Measurements from ENCODE around the gene ZBTB46.
"Not testable (repeated sequence)": the region's sequence is repeated elsewhere in the genome, so short reads cannot be mapped to it uniquely, and the experiment has no call there.

Gene ZBTB46

DNA sequence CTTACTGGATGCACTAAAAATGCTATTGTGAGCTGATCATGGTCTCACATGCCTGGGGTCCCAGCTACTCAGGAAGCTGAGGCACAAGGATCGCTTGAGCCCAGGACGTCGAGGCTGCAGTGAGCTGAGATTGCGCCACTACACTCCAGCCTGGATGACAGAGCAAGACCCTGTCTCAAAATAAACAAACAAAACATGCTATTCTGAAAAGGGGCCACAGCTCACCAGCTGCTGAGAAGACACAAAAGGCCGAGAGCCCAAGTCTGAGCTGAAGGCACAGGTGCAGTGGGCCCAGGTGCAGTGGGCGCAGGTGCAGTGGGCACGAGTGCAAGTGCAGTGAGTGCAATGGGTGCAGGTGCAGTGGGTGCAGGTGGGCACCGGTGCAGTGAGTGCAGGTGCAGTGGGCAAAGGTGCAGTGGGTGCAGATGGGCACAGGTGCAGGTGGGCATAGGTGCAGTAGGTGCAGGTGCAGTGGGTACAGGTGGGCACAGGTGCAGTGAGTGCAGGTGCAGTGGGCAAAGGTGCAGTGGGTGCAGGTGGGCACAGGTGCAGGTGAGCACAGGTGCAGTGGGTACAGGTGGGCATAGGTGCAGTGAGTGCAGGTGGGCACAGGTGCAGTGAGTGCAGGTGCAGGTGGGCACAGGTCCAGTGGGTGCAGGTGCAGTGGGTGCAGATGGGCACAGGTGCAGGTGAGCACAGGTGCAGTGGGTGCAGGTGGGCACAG is 16.0 kb downstream of the ZBTB46 start:
- DNase-seq = no peak

DNA sequence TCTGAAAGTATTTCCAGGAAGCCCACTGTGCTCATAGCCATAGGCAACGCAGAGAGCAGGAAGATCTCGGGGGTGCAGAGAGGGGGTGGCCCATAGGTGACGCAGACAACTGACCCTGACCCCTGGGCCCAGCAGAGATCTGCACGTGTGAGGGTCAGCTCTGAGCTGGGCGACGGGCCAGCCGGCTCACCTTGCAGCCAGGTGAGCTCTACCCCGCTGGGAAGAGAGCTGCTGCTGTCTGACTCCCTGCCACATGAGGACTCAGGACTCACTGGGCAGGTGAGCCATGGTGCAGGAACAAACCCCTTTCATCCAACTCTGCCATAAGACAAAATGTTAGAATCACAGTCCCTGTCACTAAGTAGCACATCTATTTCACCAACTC is 19.6 kb downstream of the ZBTB46 start:
- DNase-seq = no peak

DNA sequence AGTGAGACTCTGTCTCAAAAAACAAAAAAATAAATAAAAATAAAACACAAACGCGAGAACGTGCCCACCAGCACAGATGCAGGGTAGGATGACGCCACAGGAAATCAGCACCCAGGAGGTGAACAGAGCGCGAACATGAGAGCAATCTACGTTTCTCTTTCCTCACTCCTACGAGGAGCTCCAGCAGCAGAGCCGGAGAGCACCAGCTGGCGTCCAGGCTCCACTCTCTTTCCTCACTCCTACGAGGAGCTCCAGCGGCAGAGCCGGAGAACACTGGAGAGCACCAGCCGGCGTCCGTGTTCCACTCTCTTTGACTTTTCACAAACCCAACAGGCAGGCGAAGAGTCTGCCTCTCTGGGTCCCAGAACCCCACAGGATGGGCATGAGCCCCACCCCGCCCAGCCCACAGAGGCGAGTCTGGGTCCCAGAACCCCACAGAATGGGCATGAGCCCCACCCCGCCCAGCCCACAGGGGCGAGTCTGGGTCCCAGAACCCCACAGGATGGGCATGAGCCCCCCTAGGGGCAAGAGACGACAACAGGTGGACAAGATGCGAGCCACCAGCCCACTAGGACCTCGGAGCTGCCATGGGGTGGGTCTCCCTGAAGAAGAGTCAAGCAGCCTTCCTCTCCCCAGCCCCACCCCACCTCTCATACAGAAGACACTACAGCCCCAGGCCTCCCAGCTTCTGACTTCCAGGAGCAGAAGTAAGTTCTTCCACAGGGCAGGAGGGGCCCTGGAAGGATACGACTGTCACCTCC is 20.2 kb downstream of the ZBTB46 start:
- DNase-seq = no peak

DNA sequence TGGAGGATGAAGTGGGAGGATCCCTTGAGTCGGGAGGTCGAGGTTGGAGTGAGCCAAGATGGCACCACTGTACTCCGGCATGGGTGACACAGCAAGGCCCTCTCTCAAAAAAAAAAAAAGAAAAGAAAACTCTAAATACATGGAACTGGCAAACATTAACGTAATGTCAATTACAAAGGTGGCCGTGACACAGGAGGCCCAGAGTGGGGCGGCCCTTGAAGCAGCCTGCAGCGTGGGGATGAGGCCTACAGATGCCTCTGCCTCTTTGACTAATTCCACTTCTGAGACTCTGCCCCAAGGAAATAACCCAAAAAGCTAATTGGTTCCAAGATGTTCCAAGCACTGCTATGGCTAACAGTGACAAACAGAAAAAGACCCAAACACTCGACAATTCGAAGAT is 21.2 kb downstream of the ZBTB46 start:
- DNase-seq = no peak

DNA sequence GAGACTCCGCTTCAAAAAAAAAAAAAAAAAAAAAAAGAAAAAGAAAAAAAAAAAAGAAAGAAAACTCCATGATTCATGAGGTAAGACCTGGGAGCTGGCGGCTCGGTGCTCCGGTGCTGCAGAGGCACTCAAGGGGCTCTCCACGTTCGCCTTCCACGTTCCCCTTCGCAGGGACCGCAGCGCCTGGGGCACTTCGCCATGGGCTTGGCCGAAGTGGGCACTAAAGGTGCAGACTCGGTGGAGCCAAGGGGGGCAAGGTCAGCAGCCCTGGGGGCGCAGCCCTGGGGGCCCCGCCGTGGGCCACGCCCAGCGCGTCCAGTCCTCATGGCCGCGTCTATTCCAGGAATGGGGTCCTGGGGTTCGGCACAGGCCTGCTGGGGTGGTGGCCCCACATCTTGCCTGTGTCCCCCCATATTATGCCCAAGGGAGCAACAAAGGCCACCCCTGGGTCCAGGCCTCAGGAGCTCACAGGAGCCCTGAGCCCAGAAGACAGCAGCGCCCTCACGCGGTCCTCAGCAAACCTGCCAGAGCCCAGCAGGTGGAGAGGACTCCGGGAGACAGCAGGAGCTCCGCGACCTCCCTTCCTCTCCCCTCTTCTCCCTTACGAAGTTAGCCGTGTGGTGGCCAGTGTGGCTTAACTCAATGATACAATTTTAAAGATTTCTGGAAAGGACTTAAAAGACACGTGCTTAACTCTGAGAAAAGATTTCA is 21.9 kb downstream of the ZBTB46 start:
- DNase-seq = no peak

DNA sequence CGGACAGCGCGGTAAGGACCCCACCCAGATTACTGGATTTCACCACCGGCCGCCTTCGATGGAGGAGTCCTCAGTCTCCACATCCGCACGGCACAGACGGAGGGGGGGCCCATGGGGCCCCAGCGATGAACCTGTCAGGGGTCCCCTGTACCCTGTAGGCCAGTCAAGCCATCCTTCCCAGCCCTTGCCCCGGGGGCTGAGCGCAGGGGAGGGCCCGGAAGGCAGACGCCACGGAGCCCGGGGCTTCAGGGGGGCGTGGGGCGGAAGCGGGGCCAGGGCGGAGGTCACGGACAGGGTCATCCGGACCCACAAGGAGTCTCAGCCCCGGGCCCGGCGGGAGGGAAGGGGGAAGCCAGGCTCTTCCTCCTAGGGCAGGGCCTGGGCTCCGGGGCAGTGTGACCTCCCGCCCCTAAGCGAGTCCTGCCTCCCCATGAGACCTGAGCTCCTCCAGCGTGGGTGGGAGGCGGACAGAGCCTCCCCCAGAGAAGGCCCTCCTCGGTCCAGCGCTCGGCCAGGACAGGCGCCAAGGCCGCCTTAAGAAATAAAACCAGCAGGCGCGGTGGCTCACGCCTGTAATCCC is 22.8 kb downstream of the ZBTB46 start:
- no peak for DNase-seq

DNA sequence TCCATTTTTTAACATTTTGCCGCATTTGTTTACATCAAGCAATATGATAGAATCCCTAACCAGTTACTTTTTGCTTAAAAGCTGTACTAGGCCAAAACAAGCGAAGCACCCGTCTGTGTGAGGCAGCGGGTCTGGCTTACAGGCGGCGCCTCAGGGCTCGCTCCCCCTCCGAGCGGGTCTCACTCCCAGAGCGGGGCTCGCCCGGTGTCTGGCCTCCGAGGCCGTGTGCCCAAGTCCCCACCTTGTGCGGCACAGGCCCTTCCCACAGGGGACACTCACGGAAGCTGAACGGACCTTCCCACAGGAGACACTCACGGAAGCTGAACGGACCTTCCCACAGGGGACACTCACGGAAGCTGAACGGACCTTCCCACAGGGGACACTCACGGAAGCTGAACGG is 23.4 kb downstream of the ZBTB46 start:
- DNase-seq = no peak

DNA sequence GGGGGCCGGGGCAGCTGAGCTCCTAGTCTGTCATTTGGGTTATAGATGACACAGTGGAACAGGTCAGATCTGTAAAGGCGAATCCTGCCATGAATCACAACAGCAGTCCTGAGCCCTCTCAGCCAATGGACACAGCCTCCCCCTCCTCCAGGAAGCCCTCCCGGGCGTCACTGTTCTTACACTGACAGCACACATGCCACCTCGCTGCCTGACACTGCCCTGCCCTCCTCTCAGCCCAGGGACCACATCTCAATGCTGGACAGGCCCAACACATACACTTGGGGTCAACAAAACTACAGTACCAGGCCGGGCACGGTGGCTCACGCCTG is 26.8 kb downstream of the ZBTB46 start:
- no peak for DNase-seq

DNA sequence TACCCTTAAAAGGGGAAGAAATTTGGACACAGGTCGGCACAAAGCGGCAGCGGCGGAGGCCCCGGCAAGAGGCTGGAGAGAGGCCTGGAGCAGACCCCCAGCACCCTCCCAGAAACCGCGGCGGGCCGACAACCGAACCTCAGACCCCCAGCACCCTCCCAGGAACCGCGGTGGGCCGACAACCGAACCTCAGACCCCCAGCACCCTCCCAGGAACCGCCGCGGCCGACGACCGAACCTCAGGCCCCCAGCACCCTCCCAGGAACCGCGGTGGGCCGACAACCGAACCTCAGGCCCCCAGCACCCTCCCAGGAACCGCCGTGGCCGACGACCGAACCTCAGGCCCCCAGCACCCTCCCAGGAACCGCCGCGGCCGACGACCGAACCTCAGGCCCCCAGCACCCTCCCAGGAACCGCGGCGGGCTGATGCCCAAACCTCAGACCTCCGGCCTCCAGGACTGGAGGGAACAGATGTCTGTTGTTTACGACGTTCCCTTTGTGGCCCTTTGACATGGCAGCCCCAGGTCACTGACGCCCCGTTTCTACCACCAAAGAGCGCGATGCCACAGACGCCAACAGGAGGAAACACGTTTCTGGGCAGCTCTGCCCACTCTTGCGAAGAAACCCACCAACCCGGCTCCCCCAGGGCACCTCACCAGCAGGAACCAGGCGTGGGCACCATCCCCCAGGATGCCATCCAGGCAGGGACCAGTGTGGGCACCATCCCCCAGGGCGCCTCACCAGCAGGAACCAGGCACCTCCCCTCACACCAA is 28.4 kb downstream of the ZBTB46 start:
- DNase-seq = no peak

DNA sequence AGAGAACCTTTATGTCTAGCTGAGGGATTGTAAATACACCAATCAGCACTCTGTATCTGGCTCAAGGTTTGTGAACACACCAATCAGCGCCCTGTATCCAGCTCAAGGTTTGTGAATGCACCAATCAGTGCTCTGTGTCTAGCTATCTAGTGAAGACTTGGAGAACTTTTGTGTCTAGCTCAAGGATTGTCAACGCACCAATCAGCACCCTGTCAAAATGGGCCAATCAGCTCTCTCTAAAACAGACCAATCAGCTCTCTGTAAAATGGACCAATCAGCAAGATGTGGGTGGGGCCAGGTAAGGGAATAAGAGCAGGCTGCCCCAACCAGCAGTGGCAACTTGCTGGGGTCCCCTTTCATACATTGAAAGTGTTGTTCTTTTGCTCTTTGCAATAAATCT is 29.9 kb downstream of the ZBTB46 start:
- DNase-seq = not testable (repeated sequence)

DNA sequence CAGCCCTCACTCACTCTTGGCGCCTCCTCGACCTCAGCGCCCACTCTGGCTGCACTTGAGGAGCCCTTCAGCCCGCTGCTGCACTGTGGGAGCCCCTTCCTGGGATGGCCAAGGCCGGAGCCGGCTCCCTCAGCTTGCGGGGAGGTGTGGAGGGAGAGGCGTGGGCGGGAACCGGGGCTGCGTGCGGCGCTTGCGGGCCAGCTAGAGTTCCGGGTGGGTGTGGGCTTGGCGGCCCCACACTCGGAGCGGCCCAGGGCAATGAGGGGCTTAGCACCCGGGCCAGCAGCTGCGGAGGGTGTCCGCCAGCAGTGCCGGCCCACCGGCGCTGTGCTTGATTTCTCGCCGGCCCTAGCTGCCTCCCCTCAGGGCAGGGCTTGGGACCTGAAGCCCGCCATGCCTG is 30.7 kb downstream of the ZBTB46 start:
- not testable (repeated sequence) for DNase-seq

DNA sequence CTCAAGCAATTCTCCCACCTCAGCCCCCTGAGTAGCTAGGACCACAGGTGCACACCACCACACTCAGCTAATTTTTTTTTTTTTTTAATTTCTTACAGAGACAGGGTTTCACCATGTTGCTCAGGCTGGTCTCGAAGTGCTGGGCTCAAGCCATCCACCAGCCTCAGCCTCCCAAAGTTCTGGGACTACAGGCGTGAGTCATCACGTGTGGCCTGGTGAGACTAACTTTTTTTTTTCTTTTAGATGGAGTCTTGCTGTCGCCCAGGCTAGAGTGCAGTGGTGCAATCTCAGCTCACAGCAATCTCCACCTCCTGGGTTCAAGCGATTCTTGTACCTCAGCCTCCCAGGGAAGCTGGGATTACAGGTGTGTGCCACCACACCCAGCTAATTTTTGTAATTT is 31.9 kb downstream of the ZBTB46 start:
- not testable (repeated sequence) for DNase-seq

DNA sequence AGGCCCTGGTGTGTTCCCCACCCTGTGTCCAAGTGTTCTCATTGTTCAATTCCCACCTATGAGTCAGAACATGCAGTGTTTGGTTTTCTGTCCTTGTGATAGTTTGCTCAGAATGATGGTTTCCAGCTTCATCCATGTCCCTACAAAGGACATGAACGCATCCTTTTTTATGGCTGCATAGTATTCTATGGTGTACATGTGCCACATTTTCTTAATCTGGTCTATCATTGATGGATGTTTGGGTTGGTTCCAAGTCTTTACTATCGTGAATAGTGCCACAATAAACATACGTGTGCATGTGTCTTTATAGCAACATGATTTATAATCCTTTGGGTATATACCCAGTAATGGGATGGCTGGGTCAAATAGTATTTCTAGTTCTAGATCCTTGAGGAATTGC is 33.9 kb downstream of the ZBTB46 start:
- not testable (repeated sequence) for DNase-seq

DNA sequence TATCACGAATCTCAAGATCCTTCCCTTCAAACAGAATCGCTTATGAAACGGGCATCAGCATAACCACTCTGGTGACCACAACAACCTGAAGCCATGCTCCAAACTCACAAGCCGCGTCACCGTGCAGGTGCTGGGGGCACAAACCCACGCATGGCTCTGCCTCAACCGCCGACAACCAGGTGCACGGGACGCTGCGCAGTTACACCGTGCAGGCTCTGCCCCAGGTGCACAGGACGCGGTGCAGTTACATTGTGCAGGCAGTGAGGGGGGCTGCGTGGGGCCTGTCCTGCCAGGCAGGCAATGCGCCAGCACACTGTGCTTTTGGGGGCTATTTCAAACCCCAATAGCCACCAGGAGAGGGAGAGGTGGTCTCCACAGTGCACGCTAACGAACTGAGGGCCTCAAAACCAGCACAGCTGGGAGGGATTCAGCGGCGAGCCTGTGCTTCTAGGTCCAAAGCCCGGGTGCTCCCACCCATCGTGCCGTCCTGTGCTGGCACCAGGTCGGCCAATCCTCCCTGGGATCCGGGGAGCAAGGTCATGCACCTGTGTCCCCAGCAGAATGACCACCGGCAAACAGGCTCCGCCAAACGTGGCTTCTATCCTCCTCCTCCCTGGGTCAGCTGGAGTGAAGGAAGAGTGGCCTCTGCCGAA is 35.8 kb downstream of the ZBTB46 start:
- DNase-seq = no peak

DNA sequence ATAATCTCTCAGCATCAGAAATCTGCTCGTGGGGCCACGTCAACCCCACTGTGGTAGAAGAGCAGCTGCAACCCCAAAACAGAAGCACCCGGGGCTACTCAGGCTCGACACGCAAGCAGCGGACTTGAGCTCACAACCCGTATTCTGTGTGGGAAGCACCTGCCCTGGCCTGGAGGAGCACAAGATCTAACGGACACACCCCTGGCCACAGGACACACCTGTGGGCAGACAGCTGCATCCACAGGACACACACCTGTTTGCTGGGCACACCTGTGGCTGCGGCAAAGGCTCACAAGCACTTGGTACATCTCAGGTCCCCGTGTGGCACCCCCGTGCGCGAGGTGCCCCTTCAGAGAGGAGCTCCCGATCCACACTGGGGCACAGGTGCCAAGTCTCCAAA is 36.5 kb downstream of the ZBTB46 start:
- DNase-seq = no peak

DNA sequence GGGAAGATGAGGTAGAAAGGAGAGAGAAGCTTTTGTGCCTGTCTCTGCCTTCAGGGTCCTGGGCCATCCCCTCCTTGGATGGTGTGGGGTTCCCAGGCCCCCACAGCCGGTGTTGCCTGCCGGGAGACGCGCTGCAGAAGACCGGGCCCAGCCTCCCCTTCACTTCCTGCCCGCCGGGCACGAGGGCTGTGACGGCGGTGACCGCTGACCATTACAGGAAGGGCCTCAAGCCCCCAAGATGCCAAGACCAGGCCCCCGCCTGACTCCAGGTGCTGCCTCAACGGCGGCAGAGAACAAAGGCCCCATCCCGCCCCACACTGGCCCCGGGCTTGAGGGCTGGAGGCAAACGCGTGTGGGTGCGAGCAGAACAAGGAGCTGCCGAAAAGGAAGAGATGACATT is 38.2 kb downstream of the ZBTB46 start:
- no peak for DNase-seq

DNA sequence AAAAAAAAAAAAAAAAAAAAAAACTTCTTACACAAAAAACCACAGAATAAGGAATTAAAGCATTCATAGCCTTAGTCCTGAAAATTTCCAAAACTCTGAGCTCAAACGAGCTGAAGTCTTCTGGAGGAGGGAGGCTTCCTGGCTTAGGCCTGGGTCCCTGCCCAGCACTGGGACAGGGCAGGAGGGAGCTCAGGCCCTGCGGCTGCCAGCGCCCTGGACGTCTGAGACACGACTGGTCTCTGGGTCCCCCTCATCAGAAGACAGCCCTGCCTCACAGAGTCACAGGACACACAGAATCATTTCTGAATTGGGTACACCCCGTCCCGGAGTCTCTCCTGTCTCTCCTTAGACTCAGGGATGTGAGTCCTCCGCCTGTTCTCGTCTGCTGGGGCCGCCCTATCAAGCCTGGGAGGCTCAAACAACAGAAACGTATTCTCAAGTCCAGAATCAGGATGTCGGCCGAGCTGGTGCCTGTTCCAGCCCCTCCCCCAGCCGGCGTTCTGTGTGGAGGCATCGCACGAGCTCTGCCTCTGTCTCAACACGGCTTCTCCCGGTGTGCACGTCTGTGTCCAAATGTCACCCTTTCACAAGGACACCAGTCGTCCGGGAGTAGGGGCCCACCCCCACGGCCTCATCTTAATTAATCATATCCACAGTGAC is 39.4 kb downstream of the ZBTB46 start:
- DNase-seq = no peak

DNA sequence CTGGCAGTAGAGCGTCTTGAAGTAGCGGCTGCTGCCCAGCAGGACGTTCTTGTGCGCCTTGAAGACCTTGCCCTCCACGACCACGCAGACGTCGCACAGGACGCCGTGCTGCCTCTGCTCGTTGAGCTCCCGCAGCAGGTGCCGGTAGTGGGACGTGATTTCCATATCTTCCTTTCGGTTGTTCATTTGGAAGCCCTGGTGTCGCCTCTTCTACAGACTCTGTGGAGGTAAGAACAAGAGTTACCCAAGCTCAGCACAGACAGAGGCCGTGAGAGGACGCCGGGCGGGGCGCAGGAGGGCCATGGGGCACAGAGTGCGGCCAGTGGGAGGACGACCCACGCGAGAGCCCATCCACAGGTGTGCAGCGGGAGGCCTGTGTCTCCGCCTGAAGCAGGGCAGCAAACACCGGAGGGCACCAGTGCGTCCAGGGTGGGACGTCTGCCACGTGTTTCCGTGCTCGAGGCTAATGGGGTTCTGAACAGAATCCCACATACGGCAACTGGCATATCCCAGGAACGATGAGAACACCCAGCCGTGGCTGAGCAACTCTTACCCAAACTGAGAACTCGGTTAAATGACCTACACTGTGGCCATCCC is 40.4 kb downstream of the ZBTB46 start:
- no peak for DNase-seq

DNA sequence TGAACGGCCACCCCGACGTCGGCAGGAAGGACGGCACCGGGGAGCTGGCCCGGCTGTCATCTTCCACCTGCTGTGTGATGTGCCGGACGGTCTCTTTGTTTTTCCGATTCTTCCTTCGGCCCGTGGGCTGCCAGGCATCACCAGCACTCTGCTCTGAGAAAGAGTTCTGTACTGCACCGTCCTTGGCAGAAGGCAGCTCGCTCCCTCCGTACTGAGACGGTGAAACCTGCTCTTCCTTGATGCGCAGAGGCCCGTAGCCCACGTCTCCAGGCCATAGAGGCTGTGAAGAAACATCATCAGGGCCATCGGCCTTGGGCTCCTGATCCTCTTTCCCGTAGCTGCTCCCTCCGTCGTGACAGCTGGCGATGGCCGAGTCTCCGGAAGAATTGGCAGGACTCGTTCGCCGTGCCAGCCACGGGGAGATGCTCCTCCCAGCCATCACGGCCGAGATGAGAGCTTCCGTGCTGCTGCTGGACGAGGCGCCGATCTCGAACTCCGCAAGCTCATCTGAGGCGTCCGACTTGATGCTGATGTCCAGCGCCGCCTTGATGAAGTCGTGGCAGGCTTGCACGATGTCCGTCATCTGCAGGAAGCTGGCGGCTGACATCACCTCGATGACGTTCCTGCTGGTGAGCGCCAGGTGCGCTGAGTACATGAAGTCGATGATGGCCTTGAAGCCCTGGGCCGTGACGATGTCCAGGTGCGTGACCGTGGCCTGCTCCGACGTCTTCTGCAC is 41.1 kb downstream of the ZBTB46 start:
- DNase-seq = no peak

DNA sequence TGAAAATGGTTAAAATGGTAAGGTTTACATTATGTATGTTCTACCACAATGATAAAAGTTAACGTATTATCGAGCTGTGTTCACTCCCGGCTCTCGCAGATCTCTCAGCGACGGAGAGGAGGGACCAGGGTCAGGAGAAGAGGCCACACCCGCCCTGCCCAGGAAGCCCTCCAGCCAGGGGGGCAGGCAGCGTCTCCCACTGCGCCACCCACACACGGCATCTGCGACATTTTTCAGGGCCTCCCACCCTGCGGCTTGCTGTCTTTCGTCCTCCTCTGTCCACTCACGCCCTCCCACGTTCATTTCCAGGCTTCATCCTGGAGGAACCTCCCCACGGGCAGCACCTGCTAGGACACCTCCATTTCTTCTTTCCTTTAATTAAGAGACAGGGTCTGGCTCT is 43.3 kb downstream of the ZBTB46 start:
- no peak for DNase-seq

DNA sequence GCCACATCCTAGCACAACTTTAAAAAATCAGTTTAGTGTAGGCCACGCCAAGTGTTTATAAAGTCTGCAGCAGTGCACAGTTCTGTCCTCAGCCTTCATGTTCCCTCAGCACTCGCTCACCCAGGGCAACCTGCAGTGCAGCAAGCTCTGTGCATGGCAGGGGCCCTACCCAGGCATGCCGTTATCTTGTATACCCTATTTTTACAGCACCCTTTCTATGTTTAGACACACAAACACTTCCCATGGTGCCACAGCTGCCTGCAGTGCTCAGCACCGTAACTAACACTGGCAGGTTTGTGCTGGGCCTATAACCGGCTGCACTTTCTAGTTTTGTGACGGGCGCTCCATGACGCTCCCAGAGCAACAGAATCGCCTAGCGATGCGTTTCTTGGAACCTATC is 43.8 kb downstream of the ZBTB46 start:
- DNase-seq = no peak
